Measurements from ENCODE around the gene TC2N.

DNA sequence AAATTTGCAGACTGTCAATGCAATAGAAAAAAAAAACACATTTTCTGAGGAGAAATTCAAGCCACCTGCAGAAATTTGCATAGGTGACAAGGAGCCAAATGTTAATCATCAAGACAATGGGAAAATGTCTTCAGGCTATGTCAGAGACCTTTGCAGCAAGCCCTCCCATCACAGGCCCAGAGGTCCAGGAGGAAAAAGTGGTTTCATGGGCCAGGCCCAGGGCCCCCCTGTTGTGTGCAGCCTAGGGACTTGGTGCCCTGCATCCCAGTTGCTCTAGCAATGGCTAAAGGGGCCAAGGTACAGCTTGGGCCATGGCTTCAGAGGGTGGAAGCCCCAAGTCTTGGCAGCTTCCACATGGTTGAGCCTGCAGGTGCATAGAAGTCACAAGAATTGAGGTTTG, 60.6 kb downstream of the TC2N start:
- TF ChIP-seq, protein P1, sequence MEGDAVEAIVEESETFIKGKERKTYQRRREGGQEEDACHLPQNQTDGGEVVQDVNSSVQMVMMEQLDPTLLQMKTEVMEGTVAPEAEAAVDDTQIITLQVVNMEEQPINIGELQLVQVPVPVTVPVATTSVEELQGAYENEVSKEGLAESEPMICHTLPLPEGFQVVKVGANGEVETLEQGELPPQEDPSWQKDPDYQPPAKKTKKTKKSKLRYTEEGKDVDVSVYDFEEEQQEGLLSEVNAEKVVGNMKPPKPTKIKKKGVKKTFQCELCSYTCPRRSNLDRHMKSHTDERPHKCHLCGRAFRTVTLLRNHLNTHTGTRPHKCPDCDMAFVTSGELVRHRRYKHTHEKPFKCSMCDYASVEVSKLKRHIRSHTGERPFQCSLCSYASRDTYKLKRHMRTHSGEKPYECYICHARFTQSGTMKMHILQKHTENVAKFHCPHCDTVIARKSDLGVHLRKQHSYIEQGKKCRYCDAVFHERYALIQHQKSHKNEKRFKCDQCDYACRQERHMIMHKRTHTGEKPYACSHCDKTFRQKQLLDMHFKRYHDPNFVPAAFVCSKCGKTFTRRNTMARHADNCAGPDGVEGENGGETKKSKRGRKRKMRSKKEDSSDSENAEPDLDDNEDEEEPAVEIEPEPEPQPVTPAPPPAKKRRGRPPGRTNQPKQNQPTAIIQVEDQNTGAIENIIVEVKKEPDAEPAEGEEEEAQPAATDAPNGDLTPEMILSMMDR (IDR thresholded peaks at IDR 0.05): no peak
- TF ChIP-seq POLR2A (IDR thresholded peaks at IDR 0.05) (no peak), POLR2AphosphoS5 (IDR thresholded peaks at IDR 0.05) (no peak), EP300 (IDR thresholded peaks at IDR 0.05) (no peak)
